WTC11 (cell line): Measurements from ENCODE around the gene DHDH. TPM values are rescaled to one million over a fixed set of nuclear protein-coding genes. Genes with fewer than 3 reads are reported as not detected.
A peak's percentile ranks its signal among the peaks of the same experiment; 100 is the strongest.
"Not testable (repeated sequence)": the region's sequence is repeated elsewhere in the genome, so short reads cannot be mapped to it uniquely, and the experiment has no call there.

Experiments used
- ATAC-seq: fragments of 200-7000 bp; cut with Tn5 transposase; 2 replicates; pipeline ENCODE4 v1.10.0; 2021; ENCODE audit warnings: mild to moderate bottlenecking, moderate library complexity
- CTCF ChIA-PET: fragments of 300-600 bp; sonication (Branson Sonifier 250); formaldehyde crosslinking; loops from one replicate; lab custom pipeline; 2021; ENCODE audit warnings: antibody characterized with exemption; lab: Charles Lee
- POLR2A ChIA-PET: fragments of 350-600 bp; sonication (Branson Sonifier 250); formaldehyde crosslinking; loops from one replicate; lab custom pipeline; 2021; ENCODE audit warnings: antibody characterized with exemption; lab: Charles Lee
- DNase-seq: peaks from one replicate; pipeline ENCODE4 v3.0.0; 2021; ENCODE audit warnings: low spot score
- H3K27ac Mint-ChIP-seq: 2 replicates; pipeline ENCODE4 v1.8.0; 2021; ENCODE audit warnings: mixed read lengths
- H3K27me3 Mint-ChIP-seq: 2 replicates; pipeline ENCODE4 v1.8.0; 2021; ENCODE audit warnings: low read depth, mild to moderate bottlenecking, moderate library complexity, mixed read lengths
- H3K36me3 Mint-ChIP-seq: 2 replicates; pipeline ENCODE4 v1.8.0; 2021; ENCODE audit warnings: mixed read lengths
- H3K4me1 Mint-ChIP-seq: 2 replicates; pipeline ENCODE4 v1.8.0; 2022; ENCODE audit warnings: mixed read lengths
- H3K4me3 Mint-ChIP-seq: 2 replicates; pipeline ENCODE4 v1.8.0; 2021; ENCODE audit warnings: mild to moderate bottlenecking, moderate library complexity, mixed read lengths
- H3K9me3 Mint-ChIP-seq: 2 replicates; pipeline ENCODE4 v1.8.0; 2021; ENCODE audit warnings: mixed read lengths
- CBFB ChIP-seq: sonication (generic); formaldehyde crosslinking; IDR thresholded peaks from 2 replicates; pipeline ENCODE4 v1.8.1; 2022; ENCODE audit warnings: mild to moderate bottlenecking, low read depth, missing genetic modification reagents
- FOXP1 ChIP-seq: sonication (generic); formaldehyde crosslinking; IDR thresholded peaks from 2 replicates; pipeline ENCODE4 v1.8.0; 2022; ENCODE audit warnings: missing genetic modification reagents, mild to moderate bottlenecking, moderate library complexity, borderline replicate concordance
- GABPB1 ChIP-seq: sonication (generic); formaldehyde crosslinking; IDR thresholded peaks from 2 replicates; pipeline ENCODE4 v1.8.1; 2023; ENCODE audit warnings: mild to moderate bottlenecking, missing genetic modification reagents
- HMGXB4 ChIP-seq: sonication (generic); formaldehyde crosslinking; IDR thresholded peaks from 2 replicates; pipeline ENCODE4 v1.8.1; 2023; ENCODE audit warnings: mild to moderate bottlenecking, moderate library complexity, missing genetic modification reagents
- IRF2 ChIP-seq: sonication (generic); formaldehyde crosslinking; IDR thresholded peaks from 2 replicates; pipeline ENCODE4 v1.8.0; 2022; ENCODE audit warnings: low read depth, missing genetic modification reagents, borderline replicate concordance
- KAT7 ChIP-seq: sonication (generic); formaldehyde crosslinking; IDR thresholded peaks from 2 replicates; pipeline ENCODE4 v1.8.1; 2023; ENCODE audit warnings: missing genetic modification reagents, mild to moderate bottlenecking, borderline replicate concordance
- NFATC4 ChIP-seq: fragments of 250-450 bp; sonication (Bioruptor Pico); IDR thresholded peaks from 2 replicates; pipeline ENCODE4 v1.9.0; 2021; ENCODE audit warnings: mild to moderate bottlenecking
- NR1H2 ChIP-seq: sonication (generic); formaldehyde crosslinking; IDR thresholded peaks from 2 replicates; pipeline ENCODE4 v1.9.0; 2021; ENCODE audit warnings: mild to moderate bottlenecking, moderate library complexity, missing genetic modification reagents
- PRDM15 ChIP-seq: sonication (generic); formaldehyde crosslinking; IDR thresholded peaks from 2 replicates; pipeline ENCODE4 v1.8.0; 2022; ENCODE audit warnings: missing genetic modification reagents
- SMAD4 ChIP-seq: sonication (generic); formaldehyde crosslinking; IDR thresholded peaks from 2 replicates; pipeline ENCODE4 v1.8.0; 2022; ENCODE audit warnings: mild to moderate bottlenecking, missing genetic modification reagents
- SP1 ChIP-seq: sonication (generic); formaldehyde crosslinking; conservative IDR thresholded peaks from 2 replicates; pipeline ENCODE4 v1.8.1; 2022; ENCODE audit warnings: missing genetic modification reagents
- ZMAT4 ChIP-seq: fragments of 250-450 bp; sonication (Bioruptor Pico); IDR thresholded peaks from 2 replicates; pipeline ENCODE4 v1.9.0; 2021; ENCODE audit warnings: mild to moderate bottlenecking
- ZNF121 ChIP-seq: sonication (generic); formaldehyde crosslinking; IDR thresholded peaks from 2 replicates; pipeline ENCODE4 v1.8.0; 2023; ENCODE audit warnings: missing genetic modification reagents
- ZNF219 ChIP-seq: sonication (generic); formaldehyde crosslinking; IDR thresholded peaks from 2 replicates; pipeline ENCODE4 v1.8.0; 2023; ENCODE audit warnings: missing genetic modification reagents, mild to moderate bottlenecking, borderline replicate concordance
- ZNF263 ChIP-seq: sonication (generic); formaldehyde crosslinking; IDR thresholded peaks from 2 replicates; pipeline ENCODE4 v1.8.1; 2022; ENCODE audit warnings: low read depth, mild to moderate bottlenecking, moderate library complexity, missing genetic modification reagents
- total RNA-seq: library from RNA; stranded (reverse); gene quantifications from 3 replicates; pipeline ENCODE4 v1.2.3, GENCODE V29; 2021
- TF ChIP-seq, protein P1 (sequence below): sonication (generic); formaldehyde crosslinking; IDR thresholded peaks from 2 replicates; pipeline ENCODE4 v1.8.0; 2023; ENCODE audit warnings: mild to moderate bottlenecking, missing genetic modification reagents
- TF ChIP-seq, protein P2 (sequence below): sonication (generic); formaldehyde crosslinking; IDR thresholded peaks from 2 replicates; pipeline ENCODE4 v1.8.1; 2023; ENCODE audit warnings: mild to moderate bottlenecking, missing genetic modification reagents

DHDH gene
- total RNA-seq, 1 experiment from 2014 or later, result 3.0 TPM

DNA sequence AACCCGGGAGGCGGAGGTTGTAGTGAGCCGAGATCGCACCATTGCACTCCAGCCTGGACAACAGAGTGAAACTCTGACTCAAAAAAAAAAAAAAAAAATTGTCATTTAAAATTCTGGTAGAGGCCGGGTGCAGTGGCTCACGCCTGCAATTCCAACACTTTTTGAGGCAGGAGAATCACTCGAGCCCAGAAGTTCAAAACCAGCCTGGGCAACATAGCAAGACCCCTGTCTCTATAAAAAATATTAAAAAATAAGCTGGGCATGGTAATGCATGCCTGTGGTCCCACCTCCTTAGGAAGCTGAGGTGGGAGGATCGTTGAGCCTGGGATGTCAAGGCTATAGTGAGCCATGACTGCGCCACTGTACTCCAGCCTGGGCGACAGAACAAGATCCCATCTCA lies 27.2 kb upstream of the DHDH start:
- Mint-ChIP-seq H3K27ac (no peak overlapping the region), H3K9me3 (no peaks in the 10 kb centered on the region), H3K36me3 (peaks cover 50% of the 10 kb centered on the region), H3K27me3 (no peaks in the 10 kb centered on the region), H3K4me3 (no peak overlapping the region), H3K4me1 (no peaks in the 10 kb centered on the region)
- ChIA-PET CTCF (interaction anchor here (0.7 kb wide), 1 partner anchor 14 kb away, joined by 4 read pairs; no protein-coding TSS in a partner anchor), POLR2A (interaction anchor here (0.7 kb wide), 1 partner anchor 687 kb away, joined by 4 read pairs; no protein-coding TSS in a partner anchor)
- TF ChIP-seq ZNF121 (CRISPR knock-in tag) (peak; percentile 18; the same call in 1 of the 2 replicates), IRF2 (CRISPR knock-in tag) (no peak)
- no peak for DNase-seq
- ATAC-seq, result no peak

DNA sequence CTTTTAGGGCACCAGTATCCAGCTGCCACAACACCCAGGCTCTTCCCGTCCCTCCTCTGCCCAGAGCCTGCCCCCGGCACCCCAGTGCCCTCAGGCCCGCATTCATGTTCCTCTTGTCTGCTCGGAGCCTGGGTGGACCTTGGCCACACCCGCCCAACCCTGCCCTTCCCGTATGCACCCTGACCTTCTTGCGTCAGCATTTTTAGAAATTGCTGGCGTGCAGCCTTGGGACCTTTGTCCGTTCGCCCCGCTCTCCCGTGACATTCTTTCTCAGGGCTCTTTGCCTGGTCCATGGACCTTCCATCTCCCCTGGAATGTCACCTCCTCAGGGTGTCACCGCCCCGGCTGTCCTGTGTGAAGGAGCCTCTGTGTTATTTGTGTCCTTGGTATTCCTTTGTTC lies 25.8 kb upstream of the DHDH start:
- DNase-seq (no peak), ATAC-seq (no peak)
- Mint-ChIP-seq H3K27ac (no peak overlapping the region), H3K4me3 (no peak overlapping the region), H3K9me3 (no peaks in the 10 kb centered on the region), H3K4me1 (no peaks in the 10 kb centered on the region), H3K27me3 (no peaks in the 10 kb centered on the region), H3K36me3 (peaks cover 51% of the 10 kb centered on the region)
- POLR2A ChIA-PET, result no interaction called here
- CTCF ChIA-PET, result interaction anchor here (0.7 kb wide), 1 partner anchor 63 kb away, joined by 3 read pairs; no protein-coding TSS in a partner anchor
- TF ChIP-seq CBFB (CRISPR knock-in tag) (no peak), GABPB1 (CRISPR knock-in tag) (peak; percentile 97)

DNA sequence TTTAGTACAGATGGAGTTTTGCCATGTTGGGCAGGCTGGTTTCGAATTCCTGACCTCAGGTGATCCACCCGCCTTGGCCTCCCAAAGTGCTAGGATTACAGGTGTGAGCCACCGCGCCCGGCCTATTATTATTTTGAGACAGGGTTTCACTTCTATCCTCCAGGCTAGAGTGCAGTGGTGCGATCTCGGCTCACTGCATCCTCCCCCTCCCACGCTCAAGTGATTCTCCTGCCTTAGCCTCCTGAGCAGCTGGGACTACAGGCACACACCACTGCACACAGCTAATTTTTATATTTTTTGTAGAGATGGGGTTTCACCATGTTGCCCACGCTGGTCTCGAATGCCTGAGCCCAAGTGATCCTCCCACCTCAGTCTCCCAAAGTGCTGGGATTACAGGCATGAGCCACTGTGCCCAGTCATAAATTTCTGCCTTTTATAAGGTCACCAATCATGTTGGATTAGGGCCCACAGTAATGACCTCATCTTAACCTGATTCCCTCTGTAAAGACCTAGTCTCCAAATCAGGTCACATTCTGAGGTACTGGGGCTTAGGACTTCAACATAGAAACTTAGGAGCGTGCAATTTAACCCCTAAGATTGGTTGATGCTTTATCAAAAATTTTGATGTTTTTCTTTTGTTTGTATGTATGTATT lies 23.9 kb upstream of the DHDH start:
- ATAC-seq, H3K9me3 Mint-ChIP-seq, POLR2A ChIA-PET, H3K4me3 Mint-ChIP-seq, CTCF ChIA-PET, H3K4me1 Mint-ChIP-seq, DNase-seq, H3K27me3 Mint-ChIP-seq, H3K27ac Mint-ChIP-seq: not testable (repeated sequence)
- peaks cover 61% of the 10 kb centered on the region for H3K36me3 Mint-ChIP-seq

DNA sequence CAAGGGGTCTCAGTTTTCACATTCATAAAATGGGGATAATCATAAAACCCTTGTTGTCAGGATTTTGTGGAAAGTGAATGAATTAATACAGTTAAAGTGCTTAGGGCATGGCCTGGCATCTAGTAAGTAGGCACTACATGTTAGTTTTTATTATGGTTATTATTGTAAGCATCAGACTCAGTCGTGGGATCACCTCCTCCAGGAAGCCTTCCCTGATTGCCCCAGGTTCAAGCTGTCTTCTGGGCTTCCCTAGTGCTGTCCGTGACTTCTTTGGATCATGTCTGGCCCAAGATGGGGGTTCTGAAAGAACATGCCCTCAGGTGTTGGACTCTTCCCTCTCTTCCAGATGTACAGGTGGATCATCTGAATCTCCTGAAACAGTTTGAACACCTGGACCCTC lies 22.7 kb upstream of the DHDH start:
- DNase-seq (no peak), ATAC-seq (no peak)
- Mint-ChIP-seq H3K4me3 (no peak overlapping the region), H3K36me3 (peaks cover 53% of the 10 kb centered on the region), H3K27me3 (no peaks in the 10 kb centered on the region), H3K9me3 (no peaks in the 10 kb centered on the region), H3K27ac (no peak overlapping the region), H3K4me1 (no peaks in the 10 kb centered on the region)
- CTCF ChIA-PET, result interaction anchor here (1.3 to 1.4 kb wide), 2 partner anchors 11 to 83 kb away, joined by 3 to 5 read pairs; partner anchors contain the start of genes NUCB1 and RUVBL2
- POLR2A ChIA-PET, result no interaction called here
- TF ChIP-seq FOXP1 (CRISPR knock-in tag), result no peak
- no peak for TF ChIP-seq ZNF219 (CRISPR knock-in tag)
- TF ChIP-seq, protein P1, sequence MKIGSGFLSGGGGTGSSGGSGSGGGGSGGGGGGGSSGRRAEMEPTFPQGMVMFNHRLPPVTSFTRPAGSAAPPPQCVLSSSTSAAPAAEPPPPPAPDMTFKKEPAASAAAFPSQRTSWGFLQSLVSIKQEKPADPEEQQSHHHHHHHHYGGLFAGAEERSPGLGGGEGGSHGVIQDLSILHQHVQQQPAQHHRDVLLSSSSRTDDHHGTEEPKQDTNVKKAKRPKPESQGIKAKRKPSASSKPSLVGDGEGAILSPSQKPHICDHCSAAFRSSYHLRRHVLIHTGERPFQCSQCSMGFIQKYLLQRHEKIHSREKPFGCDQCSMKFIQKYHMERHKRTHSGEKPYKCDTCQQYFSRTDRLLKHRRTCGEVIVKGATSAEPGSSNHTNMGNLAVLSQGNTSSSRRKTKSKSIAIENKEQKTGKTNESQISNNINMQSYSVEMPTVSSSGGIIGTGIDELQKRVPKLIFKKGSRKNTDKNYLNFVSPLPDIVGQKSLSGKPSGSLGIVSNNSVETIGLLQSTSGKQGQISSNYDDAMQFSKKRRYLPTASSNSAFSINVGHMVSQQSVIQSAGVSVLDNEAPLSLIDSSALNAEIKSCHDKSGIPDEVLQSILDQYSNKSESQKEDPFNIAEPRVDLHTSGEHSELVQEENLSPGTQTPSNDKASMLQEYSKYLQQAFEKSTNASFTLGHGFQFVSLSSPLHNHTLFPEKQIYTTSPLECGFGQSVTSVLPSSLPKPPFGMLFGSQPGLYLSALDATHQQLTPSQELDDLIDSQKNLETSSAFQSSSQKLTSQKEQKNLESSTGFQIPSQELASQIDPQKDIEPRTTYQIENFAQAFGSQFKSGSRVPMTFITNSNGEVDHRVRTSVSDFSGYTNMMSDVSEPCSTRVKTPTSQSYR, result no peak
- TF ChIP-seq, protein P2, sequence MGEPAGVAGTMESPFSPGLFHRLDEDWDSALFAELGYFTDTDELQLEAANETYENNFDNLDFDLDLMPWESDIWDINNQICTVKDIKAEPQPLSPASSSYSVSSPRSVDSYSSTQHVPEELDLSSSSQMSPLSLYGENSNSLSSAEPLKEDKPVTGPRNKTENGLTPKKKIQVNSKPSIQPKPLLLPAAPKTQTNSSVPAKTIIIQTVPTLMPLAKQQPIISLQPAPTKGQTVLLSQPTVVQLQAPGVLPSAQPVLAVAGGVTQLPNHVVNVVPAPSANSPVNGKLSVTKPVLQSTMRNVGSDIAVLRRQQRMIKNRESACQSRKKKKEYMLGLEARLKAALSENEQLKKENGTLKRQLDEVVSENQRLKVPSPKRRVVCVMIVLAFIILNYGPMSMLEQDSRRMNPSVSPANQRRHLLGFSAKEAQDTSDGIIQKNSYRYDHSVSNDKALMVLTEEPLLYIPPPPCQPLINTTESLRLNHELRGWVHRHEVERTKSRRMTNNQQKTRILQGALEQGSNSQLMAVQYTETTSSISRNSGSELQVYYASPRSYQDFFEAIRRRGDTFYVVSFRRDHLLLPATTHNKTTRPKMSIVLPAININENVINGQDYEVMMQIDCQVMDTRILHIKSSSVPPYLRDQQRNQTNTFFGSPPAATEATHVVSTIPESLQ (CRISPR knock-in tag), result no peak
- no peak for TF ChIP-seq HMGXB4 (CRISPR knock-in tag)
- no peak for TF ChIP-seq ZMAT4 (CRISPR knock-in tag)
- no peak for TF ChIP-seq ZNF121 (CRISPR knock-in tag)
- TF ChIP-seq CBFB (CRISPR knock-in tag), result no peak
- TF ChIP-seq SMAD4 (CRISPR knock-in tag), result no peak
- TF ChIP-seq NR1H2 (CRISPR knock-in tag), result no peak
- no peak for TF ChIP-seq KAT7 (CRISPR knock-in tag)
- TF ChIP-seq PRDM15 (CRISPR knock-in tag), result no peak
- no peak for TF ChIP-seq ZNF263 (CRISPR knock-in tag)
- no peak for TF ChIP-seq SP1 (CRISPR knock-in tag)
- TF ChIP-seq NFATC4 (CRISPR knock-in tag), result no peak
